HCT116 (cell line): ENCODE data around the gene C14orf39. TPM values are rescaled to one million over a fixed set of nuclear protein-coding genes. Genes with fewer than 3 reads are reported as not detected.

Experiments
- ATAC-seq: fragments of 200-7000 bp; cut with Tn5 transposase; 2 replicates; pipeline ENCODE4 v1.9.1; 2020; ENCODE audit warnings: mild to moderate bottlenecking, moderate library complexity
- BruUV-seq: library from RNA; stranded (reverse); fragments of 400-500 nt; replicated peaks from 2 replicates; lab custom pipeline; 2021; lab: Mats Ljungman, UMichigan
- CTCF ChIA-PET: fragments of 300-600 bp; sonication (Branson Sonifier 250); formaldehyde crosslinking; loops from one replicate; lab custom pipeline; 2021; ENCODE audit warnings: antibody characterized with exemption; lab: Charles Lee
- POLR2A ChIA-PET: fragments of 300-600, 350-600 bp; sonication (Branson Sonifier 250); formaldehyde crosslinking; loops from one replicate; lab custom pipeline; 2021; ENCODE audit warnings: antibody characterized with exemption; lab: Charles Lee
- RAD21 ChIA-PET, 2 experiments: fragments of 300-600 bp; sonication (Branson Sonifier 250); formaldehyde crosslinking; loops; one replicate each; lab custom pipeline; 2023; ENCODE audit warnings: low total read pairs in 2 of 2; ENCODE audit not compliant: uncharacterized antibody in 2 of 2, unreplicated experiment in 2 of 2, low non-redundant PET in 1 of 2; lab: Charles Lee
- DNase-seq: peaks from one replicate; pipeline ENCODE4 v3.0.0-alpha.2; 2010; ENCODE audit warnings: low read depth, low spot score
- H2AFZ ChIP-seq: fragments of 200-600 bp; shearing (Covaris generic), sonication (generic); 2 replicates; pipeline ENCODE4 v1.6.1; 2017; ENCODE audit warnings: low read depth, mixed run types, mixed read lengths, antibody characterized with exemption, low read length; ENCODE audit not compliant: poor library complexity, severe bottlenecking
- H3K27ac ChIP-seq: 2 replicates; pipeline ENCODE4 v1.5.1; 2012; ENCODE audit warnings: low read depth, low read length
- H3K27me3 ChIP-seq: fragments of 200-600 bp; sonication (generic); 2 replicates; pipeline ENCODE4 v1.6.1; 2016; ENCODE audit warnings: mixed run types, low read length, mixed read lengths; ENCODE audit not compliant: insufficient read depth
- H3K36me3 ChIP-seq, 2 experiments: fragments of 200-500 bp in 1 of 2; fragments of 200-600 bp in 1 of 2; sonication (Bioruptor generic) in 1 of 2; sonication (generic) in 1 of 2; 2 replicates each; pipeline versions ENCODE4 v1.5.1 to v1.6.1; 2014 to 2016; ENCODE audit warnings: low read length in 2 of 2, inconsistent platforms in 1 of 2, mixed read lengths in 1 of 2, mixed run types in 1 of 2; ENCODE audit not compliant: insufficient read depth in 2 of 2, control insufficient read depth in 1 of 2
- H3K4me1 ChIP-seq, 2 experiments: fragments of 200-600 bp in 1 of 2; sonication (generic) in 1 of 2; 2 replicates each; pipeline versions ENCODE4 v1.5.1 to v1.6.1; 2012 to 2017; ENCODE audit warnings: low read length in 2 of 2, inconsistent platforms in 1 of 2, mild to moderate bottlenecking in 1 of 2, mixed read lengths in 1 of 2, mixed run types in 1 of 2, moderate library complexity in 1 of 2; ENCODE audit not compliant: insufficient read depth in 2 of 2, control insufficient read depth in 1 of 2
- H3K4me2 ChIP-seq: fragments of 200-600 bp; sonication (generic); 2 replicates; pipeline ENCODE4 v1.6.1; 2017; ENCODE audit warnings: mixed run types, low read length, mixed read lengths
- H3K4me3 ChIP-seq, 2 experiments: fragments of 200-600 bp in 1 of 2; sonication (generic) in 1 of 2; replicated peaks in 1 of 2; 2 replicates each; pipeline ENCODE4 v1.5.1; 2011 to 2016; ENCODE audit warnings: low read length in 2 of 2, control low read depth in 1 of 2, low read depth in 1 of 2, mild to moderate bottlenecking in 1 of 2, mixed read lengths in 1 of 2, mixed run types in 1 of 2
- H3K79me2 ChIP-seq: fragments of 200-600 bp; sonication (generic); 2 replicates; pipeline ENCODE4 v1.6.1; 2017; ENCODE audit warnings: mild to moderate bottlenecking, mixed run types, low read length, moderate library complexity, mixed read lengths; ENCODE audit not compliant: insufficient read depth
- H3K9ac ChIP-seq: fragments of 200-600 bp; sonication (generic); 2 replicates; pipeline ENCODE4 v1.6.1; 2016; ENCODE audit warnings: low read length, mixed read lengths
- H3K9me2 ChIP-seq: fragments of 200-600 bp; sonication (generic), shearing (Covaris generic); 2 replicates; pipeline ENCODE4 v1.6.1; 2017; ENCODE audit warnings: mixed run types, mild to moderate bottlenecking, moderate library complexity; ENCODE audit not compliant: insufficient read depth
- H3K9me3 ChIP-seq, 2 experiments: fragments of 200-500 bp in 1 of 2; fragments of 200-600 bp in 1 of 2; sonication (Bioruptor generic) in 1 of 2; sonication (generic) in 1 of 2; 2 replicates each; pipeline ENCODE4 v1.6.1; 2014 to 2017; ENCODE audit warnings: low read length in 2 of 2, mixed read lengths in 2 of 2, inconsistent platforms in 1 of 2, low read depth in 1 of 2, mild to moderate bottlenecking in 1 of 2, mixed run types in 1 of 2, moderate library complexity in 1 of 2; ENCODE audit not compliant: control insufficient read depth in 1 of 2, insufficient read depth in 1 of 2
- H4K20me1 ChIP-seq: fragments of 200-600 bp; sonication (generic), shearing (Covaris generic); 2 replicates; pipeline ENCODE4 v1.6.1; 2017; ENCODE audit warnings: mixed run types, mild to moderate bottlenecking, moderate library complexity; ENCODE audit not compliant: insufficient read depth
- CEBPB ChIP-seq: IDR thresholded peaks from 2 replicates; pipeline ENCODE4 v1.6.1; 2012; ENCODE audit warnings: low read depth
- ELF1 ChIP-seq: IDR thresholded peaks from 2 replicates; pipeline ENCODE4 v1.6.1; 2012; ENCODE audit warnings: low read depth, borderline replicate concordance
- EZH2 ChIP-seq: fragments of 200-600 bp; sonication (generic); IDR thresholded peaks from 2 replicates; pipeline ENCODE4 v1.6.1; 2017; ENCODE audit warnings: antibody characterized with exemption, mixed run types
- FOSL1 ChIP-seq: IDR thresholded peaks from 2 replicates; pipeline ENCODE4 v1.6.1; 2012; ENCODE audit warnings: low read depth
- POLR2A ChIP-seq: IDR thresholded peaks from 2 replicates; pipeline ENCODE4 v1.7.0; 2011; ENCODE audit warnings: borderline replicate concordance; ENCODE audit not compliant: insufficient read depth, insufficient read length; ENCODE audit errors: extremely low read depth
- POLR2AphosphoS5 ChIP-seq: IDR thresholded peaks from 2 replicates; pipeline ENCODE4 v1.6.1; 2011; ENCODE audit warnings: mild to moderate bottlenecking, low read depth, low read length, moderate library complexity
- RAD21 ChIP-seq: IDR thresholded peaks from 2 replicates; pipeline ENCODE4 v1.6.1; 2012; ENCODE audit warnings: low read depth, mild to moderate bottlenecking
- TCF7L2 ChIP-seq: IDR thresholded peaks from 2 replicates; pipeline ENCODE4 v1.7.0; 2011; ENCODE audit warnings: borderline replicate concordance, inconsistent platforms; ENCODE audit not compliant: insufficient read depth, insufficient read length; ENCODE audit errors: extremely low read depth
- YY1 ChIP-seq: IDR thresholded peaks from 2 replicates; pipeline ENCODE4 v1.6.1; 2011; ENCODE audit warnings: low read length, low read depth, moderate library complexity, mild to moderate bottlenecking; ENCODE audit not compliant: insufficient replicate concordance; ENCODE audit errors: extremely low read depth
- ZFX ChIP-seq: fragments of 450-650 bp; IDR thresholded peaks from 2 replicates; pipeline ENCODE4 v1.6.1; 2017
- ZNF274 ChIP-seq: fragments of 200-500 bp; sonication (Bioruptor generic); IDR thresholded peaks from 2 replicates; pipeline ENCODE4 v1.6.1; 2014; ENCODE audit warnings: mild to moderate bottlenecking, low read depth, low read length, inconsistent platforms
- intact Hi-C: fragments of 100-400 bp; cut with micrococcal nuclease; formaldehyde crosslinking; loops from 2 replicates; pipeline ENCODE4 v1.10.0; 2022
- total RNA-seq: library from RNA; stranded (reverse); gene quantifications from one replicate; pipeline ENCODE4 v1.2.1, GENCODE V29; 2021; ENCODE audit not compliant: unreplicated experiment
- TF ChIP-seq, protein P1 (sequence below), 3 experiments: fragments of 200-600 bp in 1 of 3; sonication (generic) in 1 of 3; IDR thresholded peaks in 2 of 3; conservative IDR thresholded peaks in 1 of 3; 2 replicates each; pipeline ENCODE4 v1.5.1; 2012 to 2017; ENCODE audit warnings: low read depth in 2 of 3, low read length in 2 of 3, antibody characterized with exemption in 1 of 3, borderline replicate concordance in 1 of 3, control low read depth in 1 of 3, mild to moderate bottlenecking in 1 of 3, mixed read lengths in 1 of 3, mixed run types in 1 of 3, moderate library complexity in 1 of 3; ENCODE audit not compliant: insufficient read depth in 1 of 3
- TF ChIP-seq, protein P2 (sequence below): IDR thresholded peaks from 2 replicates; pipeline ENCODE4 v1.6.1; 2011; ENCODE audit warnings: mild to moderate bottlenecking, low read length, moderate library complexity; ENCODE audit not compliant: insufficient replicate concordance; ENCODE audit errors: extremely low read depth

The C14orf39 gene
- total RNA-seq, 1 experiment from 2014 or later: not detected

DNA sequence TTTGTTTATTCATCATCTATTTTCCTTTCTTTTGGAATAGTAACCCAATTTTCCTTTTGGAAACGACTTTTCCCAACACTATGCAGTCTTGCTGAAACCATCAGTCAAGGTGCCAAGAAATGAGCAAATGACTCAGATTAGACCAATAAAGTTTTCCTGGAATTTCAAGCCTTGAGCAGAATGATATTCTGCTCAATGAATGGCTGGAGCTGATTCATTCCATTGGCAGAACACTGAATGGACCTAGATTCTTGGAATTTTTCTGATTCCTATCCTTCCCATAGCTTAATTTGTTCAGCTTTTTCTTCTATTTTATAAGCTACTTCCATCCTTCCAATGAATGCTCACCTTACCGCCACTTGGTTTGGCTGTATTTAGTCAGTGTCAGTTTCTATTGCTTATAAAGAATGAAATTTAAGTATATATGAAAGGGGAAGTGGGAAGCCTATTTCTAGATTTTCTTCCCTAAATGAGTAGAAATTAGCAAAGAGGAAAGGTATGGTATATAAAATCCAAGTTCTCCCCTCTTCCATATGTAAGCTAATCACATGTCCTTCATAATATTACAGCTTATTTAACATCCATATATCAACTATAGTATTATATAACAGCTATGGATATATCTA lies 89.0 kb downstream of the C14orf39 start:
- no peak overlapping the region for H3K27ac ChIP-seq
- H3K36me3 ChIP-seq: no peaks in the 10 kb centered on the region
- H3K4me2 ChIP-seq: no peak overlapping the region
- H3K27me3 ChIP-seq: no peaks in the 10 kb centered on the region
- H3K9me3 ChIP-seq: no peaks in the 10 kb centered on the region
- H3K9me2 ChIP-seq: no peaks in the 10 kb centered on the region
- H3K9ac ChIP-seq: no peak overlapping the region
- H2AFZ ChIP-seq: no peak overlapping the region
- ATAC-seq: no peak
- H4K20me1 ChIP-seq: no peaks in the 10 kb centered on the region
- CTCF ChIA-PET: no interaction called here
- intact Hi-C loops: no loop called here
- TF ChIP-seq TCF7L2: no peak
- TF ChIP-seq, protein P1, sequence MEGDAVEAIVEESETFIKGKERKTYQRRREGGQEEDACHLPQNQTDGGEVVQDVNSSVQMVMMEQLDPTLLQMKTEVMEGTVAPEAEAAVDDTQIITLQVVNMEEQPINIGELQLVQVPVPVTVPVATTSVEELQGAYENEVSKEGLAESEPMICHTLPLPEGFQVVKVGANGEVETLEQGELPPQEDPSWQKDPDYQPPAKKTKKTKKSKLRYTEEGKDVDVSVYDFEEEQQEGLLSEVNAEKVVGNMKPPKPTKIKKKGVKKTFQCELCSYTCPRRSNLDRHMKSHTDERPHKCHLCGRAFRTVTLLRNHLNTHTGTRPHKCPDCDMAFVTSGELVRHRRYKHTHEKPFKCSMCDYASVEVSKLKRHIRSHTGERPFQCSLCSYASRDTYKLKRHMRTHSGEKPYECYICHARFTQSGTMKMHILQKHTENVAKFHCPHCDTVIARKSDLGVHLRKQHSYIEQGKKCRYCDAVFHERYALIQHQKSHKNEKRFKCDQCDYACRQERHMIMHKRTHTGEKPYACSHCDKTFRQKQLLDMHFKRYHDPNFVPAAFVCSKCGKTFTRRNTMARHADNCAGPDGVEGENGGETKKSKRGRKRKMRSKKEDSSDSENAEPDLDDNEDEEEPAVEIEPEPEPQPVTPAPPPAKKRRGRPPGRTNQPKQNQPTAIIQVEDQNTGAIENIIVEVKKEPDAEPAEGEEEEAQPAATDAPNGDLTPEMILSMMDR (IDR thresholded peaks at IDR 0.05 in 2 of 3, conservative IDR thresholded peaks at IDR 0.05 in 1 of 3; ENCODE audit: borderline replicate concordance in 1 of 3, insufficient read depth in 1 of 3, low read depth in 2 of 3, low read length in 2 of 3): no peak
- TF ChIP-seq CEBPB: no peak
- TF ChIP-seq EZH2: no peak
- no peak for TF ChIP-seq YY1
- TF ChIP-seq ELF1: no peak
- no peak for TF ChIP-seq POLR2A
- TF ChIP-seq POLR2AphosphoS5: no peak
- TF ChIP-seq ZNF274: no peak
- TF ChIP-seq, protein P2, sequence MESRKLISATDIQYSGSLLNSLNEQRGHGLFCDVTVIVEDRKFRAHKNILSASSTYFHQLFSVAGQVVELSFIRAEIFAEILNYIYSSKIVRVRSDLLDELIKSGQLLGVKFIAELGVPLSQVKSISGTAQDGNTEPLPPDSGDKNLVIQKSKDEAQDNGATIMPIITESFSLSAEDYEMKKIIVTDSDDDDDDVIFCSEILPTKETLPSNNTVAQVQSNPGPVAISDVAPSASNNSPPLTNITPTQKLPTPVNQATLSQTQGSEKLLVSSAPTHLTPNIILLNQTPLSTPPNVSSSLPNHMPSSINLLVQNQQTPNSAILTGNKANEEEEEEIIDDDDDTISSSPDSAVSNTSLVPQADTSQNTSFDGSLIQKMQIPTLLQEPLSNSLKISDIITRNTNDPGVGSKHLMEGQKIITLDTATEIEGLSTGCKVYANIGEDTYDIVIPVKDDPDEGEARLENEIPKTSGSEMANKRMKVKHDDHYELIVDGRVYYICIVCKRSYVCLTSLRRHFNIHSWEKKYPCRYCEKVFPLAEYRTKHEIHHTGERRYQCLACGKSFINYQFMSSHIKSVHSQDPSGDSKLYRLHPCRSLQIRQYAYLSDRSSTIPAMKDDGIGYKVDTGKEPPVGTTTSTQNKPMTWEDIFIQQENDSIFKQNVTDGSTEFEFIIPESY: no peak
- TF ChIP-seq RAD21: no peak
- TF ChIP-seq ZFX: no peak
- no peak for TF ChIP-seq FOSL1
- TF ChIP-seq, all 23 proteins: peak for 0
- Histone ChIP-seq H3K4me1 (no peaks in the 10 kb centered on the region), H3K4me3 (no peak overlapping the region), H3K79me2 (no peaks in the 10 kb centered on the region)
- ChIA-PET POLR2A (no interaction called here), RAD21 (no interaction called here)
- no peak for DNase-seq
- no TSS peak for BruUV-seq

Other genes with a start within 250 kb of the C14orf39 start
- 32.8 TPM for gene PPM1A, start 236.8 kb downstream of the C14orf39 start, total RNA-seq
- not detected for gene SIX6, start 23.1 kb upstream of the C14orf39 start, total RNA-seq
- 2.5 TPM for gene SIX1, start 163.4 kb upstream of the C14orf39 start, total RNA-seq
- 24.5 TPM for gene SIX4, start 238.3 kb upstream of the C14orf39 start, total RNA-seq
- gene MNAT1, start 248.7 kb upstream of the C14orf39 start, total RNA-seq: 49.3 TPM